ENCODE data around the gene RAB27A. TPM values are rescaled to one million over a fixed set of nuclear protein-coding genes. Genes with fewer than 3 reads are reported as not detected.

RAB27A gene
- total and polyA plus RNA-seq, 2 of the 13 experiments (the other 11 are each of a cell fraction or from before 2014, with no cell fraction given): 3.4 to 8.1 TPM

GRCh38 chr15:55196458-55197361 is 92.9 kb downstream of the RAB27A start, which contains the start of gene RSL24D1 (continued):
- no peak for TF ChIP-seq AHDC1 (CRISPR knock-in tag; IDR thresholded peaks at IDR 0.05; ENCODE audit: borderline replicate concordance)
- TF ChIP-seq REST (IDR thresholded peaks at IDR 0.05; ENCODE audit: borderline replicate concordance in 1 of 2, low read depth in 1 of 2, low read length in 2 of 2): no peak
- TF ChIP-seq ZC3H13 (CRISPR knock-in tag; IDR thresholded peaks at IDR 0.05): no peak
- TF ChIP-seq NFE2L2 (IDR thresholded peaks at IDR 0.05; ENCODE audit: low read length): no peak
- no peak for TF ChIP-seq ONECUT2 (CRISPR knock-in tag; IDR thresholded peaks at IDR 0.05)
- TF ChIP-seq PTBP1 (IDR thresholded peaks at IDR 0.05; ENCODE audit: low read depth, low read length, poor library complexity, severe bottlenecking): no peak
- TF ChIP-seq KDM5B (CRISPR knock-in tag; IDR thresholded peaks at IDR 0.05; ENCODE audit: borderline replicate concordance): peak; percentile 60; the same call in 1 of the 2 replicates
- no peak for TF ChIP-seq ZNF547 (CRISPR knock-in tag; IDR thresholded peaks at IDR 0.05)
- no peak for TF ChIP-seq TMF1 (CRISPR knock-in tag; IDR thresholded peaks at IDR 0.05; ENCODE audit: low read depth)
- TF ChIP-seq SKI (IDR thresholded peaks at IDR 0.05; ENCODE audit: partially characterized antibody): no peak
- no peak for TF ChIP-seq MBD4 (IDR thresholded peaks at IDR 0.05; ENCODE audit: borderline replicate concordance, low read length)
- peak; percentile 91 for TF ChIP-seq SPEN (CRISPR knock-in tag; IDR thresholded peaks at IDR 0.05; ENCODE audit: low read depth)
- peak; percentile 74 for TF ChIP-seq RBFOX2 (IDR thresholded peaks at IDR 0.05; ENCODE audit: low read depth, low read length)
- TF ChIP-seq SCMH1 (CRISPR knock-in tag; IDR thresholded peaks at IDR 0.05; ENCODE audit: borderline replicate concordance): no peak
- TF ChIP-seq TCF7 (IDR thresholded peaks at IDR 0.05; ENCODE audit: low read depth): no peak
- 0 out of 2 replicates have a peak, but pooled peaks have one; percentile 68 for TF ChIP-seq ZNF205 (CRISPR knock-in tag; IDR thresholded peaks at IDR 0.05)
- TF ChIP-seq ZNF232 (CRISPR knock-in tag; IDR thresholded peaks at IDR 0.05; ENCODE audit: borderline replicate concordance): no peak
- TF ChIP-seq NFIC (IDR thresholded peaks at IDR 0.05; ENCODE audit: low read length): no peak
- TF ChIP-seq U2AF2 (IDR thresholded peaks at IDR 0.05; ENCODE audit: low read depth, low read length): no peak
- no peak for TF ChIP-seq NFRKB (IDR thresholded peaks at IDR 0.05)
- TF ChIP-seq SYNCRIP (IDR thresholded peaks at IDR 0.05; ENCODE audit: insufficient read depth, low read depth, low read length): no peak
- peak; percentile 45; the same call in 1 of the 2 replicates for TF ChIP-seq NAIF1 (CRISPR knock-in tag; IDR thresholded peaks at IDR 0.05; ENCODE audit: borderline replicate concordance)
